Activated CD8-positive, alpha-beta memory T cell treated with anti-CD3 and anti-CD28 coated beads, Interleukin-2, amount 50 U/mL, for 1 hour (primary cell): ENCODE data around the gene PDIA5.

ENCODE experiments used
- DNase-seq: peaks from one replicate; pipeline ENCODE4 v3.0.0-alpha.2; 2020; ENCODE audit errors: extremely low read depth

PDIA5 gene

DNA sequence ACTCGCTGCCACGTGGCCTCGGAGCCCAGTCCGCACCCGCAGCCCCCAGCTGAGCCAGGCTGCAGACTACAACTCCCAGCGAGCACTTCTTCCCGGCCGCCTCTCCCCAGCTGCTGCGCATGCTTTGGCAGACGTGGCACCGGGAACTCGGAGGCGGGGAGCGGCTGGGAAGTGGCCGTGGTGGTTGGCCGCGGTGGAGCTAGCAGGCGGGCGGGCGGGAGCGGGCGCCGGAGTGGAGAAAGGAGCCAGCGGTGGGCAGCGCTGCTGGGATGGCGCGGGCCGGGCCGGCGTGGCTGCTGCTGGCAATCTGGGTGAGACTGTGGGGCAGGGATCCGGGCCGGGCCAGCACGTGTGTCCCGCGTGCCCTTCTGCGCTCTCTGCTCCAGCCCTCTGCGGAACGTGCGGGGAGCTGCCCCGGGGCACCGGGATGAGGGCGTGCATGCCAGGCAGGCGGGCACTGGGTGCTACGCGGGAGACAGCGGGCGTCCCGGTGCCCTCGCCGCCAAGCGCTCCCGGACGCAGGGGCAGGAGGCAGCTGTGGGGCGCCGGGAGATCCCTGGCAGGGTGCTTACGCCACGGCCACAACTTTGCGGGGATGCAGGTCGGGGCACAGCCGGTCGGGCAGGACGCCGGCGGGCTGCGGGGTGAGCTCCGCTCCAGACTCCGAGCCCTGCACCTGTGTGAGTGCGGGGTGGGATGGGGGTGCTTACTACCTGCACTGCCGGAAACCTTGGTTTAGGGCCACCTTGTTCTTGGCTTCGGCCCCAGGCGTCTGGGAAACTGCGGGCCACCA, at the start of gene PDIA5:
PDIA5 (plus strand) TSS at position 130 of the 793 bp plus-strand sequence; CDS start at position 270, 140 bp downstream.
- DNase-seq: no peak

DNA sequence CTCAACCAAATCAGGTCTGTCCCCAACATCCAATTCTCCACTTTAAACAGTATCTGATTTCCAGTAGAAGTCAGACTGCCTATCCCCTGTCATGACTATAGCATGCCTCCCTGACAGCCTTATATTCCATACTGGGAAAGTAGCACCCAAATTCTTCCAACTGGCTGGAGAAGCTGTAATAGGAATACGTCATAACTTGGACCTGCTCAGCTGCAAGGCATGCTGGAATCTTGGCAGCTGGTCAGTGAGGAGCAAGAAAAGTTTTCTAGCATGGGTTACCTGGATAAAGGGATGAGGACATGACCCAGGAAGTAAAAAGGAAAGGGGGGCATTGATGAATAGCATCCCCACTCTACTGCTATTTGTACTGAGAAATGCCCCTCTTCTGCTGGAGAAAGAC, 48.1 kb upstream of the PDIA5 start:
- DNase-seq: no peak

DNA sequence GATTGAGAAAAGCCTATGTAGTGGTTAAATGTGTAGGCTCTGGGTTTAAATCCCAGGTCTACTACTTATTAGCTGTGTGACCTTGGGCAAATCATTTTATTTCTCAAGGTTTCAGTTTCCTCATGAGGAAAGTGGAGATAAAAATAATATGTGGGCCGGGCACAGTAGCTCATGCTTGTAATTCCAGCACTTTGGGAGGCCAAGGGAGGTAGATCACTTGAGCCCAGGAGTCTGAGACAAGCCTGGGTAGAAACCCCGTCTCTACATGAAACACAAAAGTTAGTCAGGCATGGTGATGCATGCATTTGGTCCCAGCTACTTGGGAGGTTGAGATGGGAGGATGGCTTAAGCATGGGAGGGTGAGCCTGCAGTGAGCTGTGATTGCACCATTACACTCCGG, 47.7 kb upstream of the PDIA5 start:
- no peak for DNase-seq

DNA sequence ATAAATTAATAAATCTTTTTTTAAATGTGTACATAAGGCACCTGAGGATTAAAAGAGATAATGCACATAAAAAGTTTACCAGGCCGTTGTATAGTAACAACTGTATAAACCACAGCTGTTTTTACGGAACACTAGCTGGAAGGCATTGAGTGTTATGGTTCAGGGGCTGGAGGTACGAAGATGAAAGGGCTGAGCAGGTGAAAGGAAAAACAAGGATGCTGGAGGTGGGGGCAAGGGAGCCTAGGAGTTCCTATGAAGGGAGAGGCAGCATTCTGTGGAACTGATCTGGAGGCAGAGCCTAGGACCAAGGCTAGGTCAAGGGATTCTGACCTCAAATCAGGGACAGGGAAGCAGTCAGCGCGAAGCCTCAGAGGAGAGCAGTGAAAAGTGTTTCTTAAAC, 47.2 kb upstream of the PDIA5 start:
- DNase-seq: no peak

DNA sequence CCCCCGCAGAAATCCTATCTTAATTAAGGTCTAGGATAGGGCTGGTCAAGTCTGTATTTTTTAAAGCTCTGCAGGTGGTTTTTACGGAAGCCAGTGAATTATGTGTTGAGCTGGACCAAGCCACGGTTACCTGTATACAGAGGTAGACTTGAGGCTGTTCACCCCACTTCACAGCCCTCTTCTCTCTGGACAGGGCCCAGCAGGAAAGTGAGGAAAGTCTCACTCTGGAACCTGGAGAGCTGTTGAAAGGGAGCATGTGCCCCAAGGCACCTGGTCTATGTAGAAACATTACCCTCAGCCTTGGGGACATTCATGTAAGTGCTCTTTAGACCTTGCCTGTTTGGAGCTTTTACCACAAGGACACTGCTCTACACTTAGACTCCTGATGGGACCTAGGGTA, 46.1 kb upstream of the PDIA5 start:
- no peak for DNase-seq

DNA sequence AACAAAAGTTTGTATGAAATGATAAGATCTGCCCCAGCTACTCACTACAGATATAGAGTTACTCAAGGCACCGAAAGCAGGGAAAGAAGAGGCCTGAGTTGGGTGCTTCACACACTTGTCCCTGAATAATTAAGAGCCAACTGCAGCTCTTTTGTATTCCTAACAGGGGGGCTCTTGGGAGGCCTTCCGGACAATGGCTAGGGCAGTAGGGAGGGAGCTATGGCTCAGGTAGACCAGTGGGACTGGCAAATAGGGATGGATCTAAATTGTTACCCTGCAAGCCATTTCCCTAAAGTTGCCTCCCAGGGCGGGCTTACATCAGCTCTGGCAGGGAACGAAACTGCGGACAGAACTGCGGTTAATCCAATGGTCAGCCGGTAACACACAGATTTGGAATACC, 45.4 kb upstream of the PDIA5 start:
- no peak for DNase-seq

DNA sequence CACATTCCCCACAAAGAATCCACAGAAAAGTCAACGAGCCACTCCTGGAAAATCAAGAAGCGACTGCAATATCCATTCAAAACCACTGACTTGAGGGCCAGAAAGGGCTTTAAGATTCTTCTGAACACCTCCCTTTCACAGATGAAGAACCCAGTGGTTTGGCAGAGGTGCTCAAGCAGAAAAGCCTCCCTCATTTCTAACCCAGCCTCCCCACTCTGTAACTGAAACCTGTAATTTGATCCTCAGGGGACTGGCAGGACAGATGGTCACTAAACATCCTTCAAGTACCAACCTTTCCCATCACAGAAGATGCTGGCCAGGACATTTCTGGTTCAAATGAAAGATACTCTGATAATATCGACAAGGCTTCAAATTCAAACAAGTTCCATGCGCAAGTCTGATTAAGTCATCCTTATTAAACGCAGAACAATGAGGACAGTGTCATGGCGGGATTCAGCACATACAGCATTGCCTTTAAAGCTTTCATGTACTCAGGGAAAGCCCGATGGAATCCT, 44.8 kb upstream of the PDIA5 start:
- no peak for DNase-seq

DNA sequence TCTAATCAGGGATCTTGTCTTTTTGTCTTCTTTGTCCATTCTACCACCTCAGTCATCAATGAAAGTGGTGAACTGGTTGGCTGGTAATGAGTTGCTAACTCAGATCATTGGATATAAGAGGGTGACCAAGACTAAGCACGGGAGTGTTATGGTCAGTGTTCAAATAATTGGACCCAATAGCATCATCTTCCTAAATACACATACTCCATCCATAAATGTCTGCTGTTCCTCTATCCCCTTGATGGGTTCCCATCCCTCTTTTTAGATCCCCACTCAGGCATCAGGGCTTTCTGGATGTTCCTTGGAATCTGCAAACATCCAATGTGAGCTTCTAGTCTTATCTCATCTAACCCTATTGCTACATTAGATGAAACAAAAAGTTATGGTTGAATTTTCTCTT, 42.8 kb upstream of the PDIA5 start:
- DNase-seq: no peak

DNA sequence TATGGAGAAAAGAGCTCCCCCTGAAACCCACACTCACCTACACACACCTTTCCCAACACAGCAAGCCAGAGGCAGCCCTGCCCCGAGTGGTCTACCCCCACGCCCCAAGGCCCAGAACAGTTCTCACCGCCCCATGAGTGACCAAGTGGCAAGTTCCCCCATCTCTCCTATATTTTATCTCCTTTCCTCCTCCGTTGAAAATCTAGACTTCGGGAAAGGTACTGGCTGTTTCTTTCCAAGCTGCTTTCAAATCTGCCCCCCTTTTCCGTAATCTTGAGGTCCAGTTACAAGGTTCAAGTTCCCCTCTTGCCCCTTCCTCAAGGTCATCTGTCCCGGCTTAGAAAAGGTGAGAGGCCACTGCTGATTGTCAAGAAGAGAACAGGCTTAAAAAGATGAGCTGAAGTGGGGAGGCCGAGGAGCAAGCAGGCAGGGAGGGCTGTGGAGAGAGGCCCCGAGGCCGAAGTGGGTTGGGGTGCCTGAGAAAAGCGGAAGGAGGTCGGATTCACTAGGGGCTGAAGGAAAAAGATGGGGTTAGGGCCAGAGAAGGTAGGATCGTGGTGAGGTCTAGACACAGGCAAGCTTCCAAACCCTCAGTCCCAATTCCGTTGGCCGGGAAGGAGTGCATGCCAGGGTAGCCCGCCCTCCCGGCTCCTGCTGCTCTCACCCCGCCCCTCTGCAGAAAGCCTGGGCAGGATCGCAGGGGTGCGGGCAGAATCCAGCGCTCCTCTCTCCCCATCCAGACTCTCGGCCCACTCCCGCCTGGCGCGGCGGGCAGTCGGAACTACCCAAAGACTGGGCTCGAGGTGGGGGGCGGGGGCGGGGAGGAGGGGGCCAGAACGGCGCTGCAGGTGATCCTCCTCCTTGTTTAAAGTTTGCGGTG, 40.9 kb upstream of the PDIA5 start:
- no peak for DNase-seq

DNA sequence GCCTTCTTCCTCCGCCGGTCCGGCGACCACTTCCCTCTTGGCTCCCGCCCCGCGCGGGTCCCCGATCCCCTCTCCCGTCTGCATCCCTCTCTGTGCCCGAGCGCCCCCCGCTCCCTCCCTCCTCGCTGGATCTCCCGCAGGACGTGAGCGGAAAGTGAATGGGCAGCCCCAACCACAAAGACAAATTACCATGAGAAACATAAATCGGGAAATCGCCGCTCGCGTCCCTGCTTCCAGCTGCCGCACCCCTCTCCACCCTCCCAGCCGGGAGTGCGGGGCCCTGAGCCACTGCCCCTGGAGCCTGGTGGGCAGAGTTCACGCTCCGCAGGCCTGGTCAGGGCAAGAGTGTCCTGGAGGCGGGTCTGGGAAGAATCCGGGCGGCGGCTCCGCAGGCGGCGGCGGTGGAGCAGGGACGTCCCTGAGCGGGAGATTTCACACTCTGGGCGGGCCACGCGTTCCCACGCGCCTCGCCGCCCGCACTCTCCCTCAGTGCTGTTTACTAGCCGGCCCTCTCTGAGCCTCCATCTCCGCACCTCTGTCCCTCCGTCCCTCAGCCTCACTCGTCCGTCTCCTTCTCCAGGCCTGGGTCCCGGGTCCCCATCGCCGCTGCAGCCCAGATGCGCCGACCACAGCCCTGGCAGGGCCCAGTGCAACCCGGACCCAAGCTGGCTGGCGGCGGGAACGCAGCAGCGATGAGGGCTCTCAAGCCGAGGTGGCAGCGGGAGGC, 40.1 kb upstream of the PDIA5 start:
- DNase-seq: no peak

DNA sequence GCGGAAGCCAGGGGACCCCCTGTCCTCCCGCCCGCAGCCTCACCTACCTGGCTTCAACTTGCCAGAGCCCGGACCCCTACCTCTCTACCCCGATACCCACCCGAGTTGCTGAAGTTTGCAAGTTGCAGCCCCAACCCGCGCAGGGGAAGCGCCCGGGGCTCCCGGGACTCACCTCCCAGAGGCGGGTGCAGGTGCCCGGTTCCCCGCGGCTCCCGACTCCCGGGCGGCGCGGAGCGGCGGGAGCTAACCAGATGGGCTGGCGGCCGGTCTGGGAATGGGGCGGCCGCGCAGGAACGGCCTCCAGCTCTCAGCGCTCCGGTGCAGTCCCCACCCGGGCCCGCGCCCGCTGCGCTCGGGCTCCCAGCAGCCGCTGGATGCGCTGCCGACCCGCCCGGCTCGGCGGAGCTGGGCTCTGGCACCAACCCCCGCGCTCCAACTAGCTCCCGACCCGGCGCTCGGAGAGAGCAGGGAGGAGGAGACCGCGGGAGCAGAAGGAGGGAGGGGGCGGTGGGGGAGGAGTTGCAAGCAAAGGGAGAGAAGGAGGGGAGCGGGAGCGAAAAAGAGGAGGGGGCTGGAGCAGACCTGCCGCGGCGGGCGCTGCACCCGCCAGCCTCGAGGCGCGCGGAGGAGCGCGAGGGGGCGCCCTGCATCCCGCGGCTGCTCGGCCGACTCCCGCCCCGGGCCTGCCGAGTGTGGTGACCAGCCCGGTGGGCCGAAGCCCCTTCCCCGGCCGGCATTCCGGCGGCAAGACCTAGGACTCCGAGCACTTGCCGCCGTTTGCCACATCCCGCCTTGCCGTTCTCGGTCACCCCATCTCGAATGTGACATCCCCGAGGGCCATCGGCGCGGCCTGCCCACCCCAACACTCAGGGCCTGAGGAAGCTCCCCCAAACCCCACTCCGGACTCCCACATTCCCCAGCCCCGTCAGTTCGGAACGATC, 39.3 kb upstream of the PDIA5 start, which contains the start of gene SEMA5B:
SEMA5B (minus strand) TSS at position 472 of the 941 bp plus-strand sequence. CDS start 66,500 bp downstream, outside the sequence.
- DNase-seq: no peak

DNA sequence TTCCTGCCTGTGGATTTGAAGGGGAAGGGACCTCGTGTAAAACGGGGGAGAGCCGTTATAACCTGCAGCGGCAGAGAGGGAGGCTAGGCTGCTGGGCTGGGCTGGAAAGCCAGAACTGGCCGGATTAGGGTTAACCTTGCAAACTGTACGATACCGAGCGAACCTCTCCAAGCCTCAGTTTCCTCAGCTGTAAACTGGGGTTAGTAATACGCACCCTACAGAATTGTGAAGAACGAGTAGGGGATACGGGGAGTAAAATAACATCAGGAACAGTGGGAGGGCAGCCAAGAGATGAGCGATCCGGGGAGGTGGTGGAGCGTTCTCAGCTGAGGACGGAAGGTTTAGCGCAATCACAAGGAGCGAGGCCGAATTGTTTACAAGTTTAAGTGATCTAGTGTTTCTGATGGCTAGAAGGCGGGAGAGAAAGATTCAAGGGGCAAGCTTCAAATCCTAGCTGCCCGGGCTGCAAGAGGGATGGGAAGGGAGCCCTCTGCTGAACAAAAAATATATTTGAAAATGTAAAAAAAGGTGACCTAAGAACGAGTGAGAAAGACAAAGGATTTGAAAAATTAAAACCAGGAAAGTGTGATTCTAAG, 38.5 kb upstream of the PDIA5 start:
- no peak for DNase-seq

DNA sequence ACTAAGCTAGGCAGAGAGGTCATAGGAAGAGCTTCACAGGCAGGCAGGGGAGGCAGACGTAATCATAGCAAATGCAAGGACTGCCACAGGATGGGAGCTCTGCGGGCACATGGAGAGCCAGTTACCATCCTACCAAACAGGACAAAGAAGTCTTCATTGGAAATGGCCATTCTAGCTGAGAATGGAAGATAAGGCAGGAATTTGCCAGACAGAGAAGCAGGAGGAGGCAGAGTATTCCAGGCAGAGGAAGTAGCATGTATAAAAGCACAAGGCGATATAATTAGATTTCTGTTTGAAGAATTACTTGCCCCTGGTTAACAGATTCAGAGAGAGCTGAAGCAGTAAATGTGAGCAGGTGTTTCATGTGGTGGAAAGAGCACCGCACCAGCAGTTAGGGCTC, 35.8 kb upstream of the PDIA5 start:
- DNase-seq: no peak

DNA sequence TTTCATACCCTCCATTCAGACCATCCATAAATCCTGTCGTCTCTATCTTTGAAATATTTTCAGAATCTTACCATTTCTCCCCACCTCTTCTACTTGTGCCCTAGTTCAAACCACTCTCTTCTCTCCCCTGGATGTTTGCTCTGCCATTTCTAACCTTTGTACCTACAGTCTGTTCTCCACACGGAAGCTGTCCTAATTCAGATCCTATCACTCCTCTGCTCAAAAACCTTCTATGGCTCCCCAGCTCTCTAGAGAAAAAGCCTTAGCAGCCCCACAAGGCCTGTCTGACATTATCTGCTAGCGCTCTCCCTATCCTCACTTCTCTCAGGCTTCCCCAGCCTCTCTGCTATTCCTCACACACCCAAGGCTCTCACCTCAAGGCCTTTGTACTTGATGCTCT, 34.8 kb upstream of the PDIA5 start:
- DNase-seq: no peak

DNA sequence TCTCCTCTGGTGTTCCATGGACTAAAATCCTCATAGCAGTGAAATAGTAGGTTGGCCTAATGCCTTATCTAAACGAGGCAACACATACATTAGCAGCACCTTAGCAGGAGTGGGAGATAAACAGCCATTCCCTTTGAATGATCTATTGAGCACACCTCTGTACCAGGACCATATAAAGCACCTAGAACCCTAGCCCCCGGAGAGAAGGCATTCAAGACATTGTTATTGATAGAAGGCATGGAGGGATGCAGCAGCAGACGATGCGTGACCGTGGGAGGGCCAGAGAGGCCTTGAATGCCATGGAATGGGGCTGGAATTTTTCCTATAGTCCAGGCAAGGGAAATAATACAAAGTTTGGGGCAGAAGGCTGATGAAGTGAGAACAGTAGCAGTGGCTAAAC, 32.7 kb upstream of the PDIA5 start:
- DNase-seq: no peak

DNA sequence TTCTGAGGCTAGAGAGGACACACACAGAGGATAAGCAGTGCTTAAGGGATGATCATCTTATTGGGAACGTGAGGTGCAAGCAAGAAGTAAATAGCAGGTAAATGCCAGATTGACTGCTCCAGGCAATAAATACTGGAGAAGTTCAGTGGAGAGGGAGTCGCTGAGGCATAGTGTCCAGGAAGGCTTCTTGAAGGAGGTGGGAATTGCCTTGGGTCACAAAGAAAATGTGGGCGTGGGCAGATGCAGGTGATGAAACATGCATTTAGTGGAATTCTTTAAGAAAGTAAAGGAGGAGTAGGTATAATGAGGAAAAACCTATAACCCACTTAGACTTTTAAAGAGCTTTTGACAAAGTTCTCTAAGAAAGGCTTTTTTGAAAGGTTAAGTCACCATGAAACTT, 31.8 kb upstream of the PDIA5 start:
- DNase-seq: no peak

DNA sequence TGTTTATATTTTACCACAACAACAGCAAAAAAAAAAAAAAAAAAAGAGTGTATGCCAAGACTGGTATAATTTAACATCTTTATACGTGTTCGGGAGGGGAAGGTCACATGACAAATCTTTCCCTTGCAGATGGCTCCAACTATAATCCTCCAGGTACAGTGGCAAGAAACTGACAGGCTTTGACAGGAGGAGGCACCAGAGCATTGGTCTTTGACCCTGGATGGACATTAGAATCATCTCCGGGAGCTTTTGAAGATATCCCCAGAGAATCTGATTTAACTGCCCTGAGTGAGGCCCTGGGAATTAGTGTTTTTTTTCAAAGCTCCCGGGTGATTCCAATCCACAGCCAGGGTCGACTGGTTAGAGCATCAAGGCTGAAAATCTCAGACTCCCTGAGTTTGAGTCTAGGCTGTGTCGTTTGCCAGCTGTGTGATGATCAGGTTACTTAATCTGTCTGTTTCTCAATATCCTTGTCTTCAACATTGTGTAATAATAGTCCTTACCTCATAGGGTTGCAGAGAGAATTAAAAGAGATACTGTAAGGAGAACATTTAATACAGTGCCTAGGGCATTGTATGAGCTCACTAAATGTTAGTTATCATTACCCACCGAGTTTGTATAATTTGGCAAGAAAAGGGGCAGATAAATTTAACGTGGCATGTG, 30.3 kb upstream of the PDIA5 start:
- DNase-seq: no peak

DNA sequence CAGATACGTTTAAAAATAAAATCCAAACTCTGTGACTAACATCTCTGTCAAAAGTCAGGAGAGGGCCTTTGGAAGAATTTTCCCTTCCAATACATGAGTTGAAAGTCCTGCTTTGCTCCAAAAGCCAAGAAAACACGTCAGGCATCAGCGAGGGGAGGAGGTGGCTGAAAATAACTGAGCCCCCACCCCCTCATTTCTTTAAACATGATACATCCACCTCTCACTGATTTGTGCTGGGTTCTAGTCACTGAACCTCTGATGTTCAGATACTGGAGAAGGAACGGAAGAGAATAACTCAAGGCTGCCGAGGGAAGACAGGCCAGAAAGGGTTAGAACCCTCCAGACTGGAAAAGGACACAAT, 29.8 kb upstream of the PDIA5 start:
- DNase-seq: no peak

DNA sequence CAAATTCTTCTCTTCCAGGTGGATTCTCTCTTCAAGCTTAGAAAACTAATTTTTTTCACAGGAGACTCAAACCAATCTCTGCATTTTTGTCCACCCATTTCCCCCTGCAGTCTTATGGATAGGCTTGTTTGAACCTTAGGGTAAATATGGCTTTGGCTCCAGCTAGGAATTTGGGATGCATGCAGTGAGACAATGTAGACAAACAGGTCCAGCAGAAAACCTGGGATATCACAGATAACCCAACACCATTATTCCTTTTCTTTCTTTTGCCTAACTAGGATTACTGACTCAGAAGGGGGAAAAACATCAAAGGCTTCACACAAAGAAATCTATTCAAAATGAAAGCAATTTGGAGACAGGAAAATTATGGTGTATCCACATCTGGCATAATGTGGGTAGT, 28.1 kb upstream of the PDIA5 start:
- DNase-seq: no peak

DNA sequence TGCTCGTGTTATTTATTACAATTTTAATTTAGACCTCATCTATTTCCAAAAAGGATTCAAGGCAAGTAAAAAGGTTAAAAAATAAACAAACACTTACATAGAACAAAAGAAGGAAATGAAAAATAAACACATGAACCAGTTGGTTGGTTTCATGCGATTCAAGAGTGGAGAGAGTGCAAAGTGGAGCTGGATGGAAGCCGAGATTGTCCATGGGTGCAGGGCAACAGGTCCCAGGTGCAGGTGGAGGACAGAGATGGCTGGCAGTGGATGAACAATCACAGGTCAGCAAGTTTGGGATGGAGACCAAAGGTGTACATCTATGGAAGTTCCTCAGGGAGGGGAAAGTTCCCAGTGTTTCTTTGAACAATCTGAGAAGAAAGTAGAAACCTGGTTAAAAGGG, 27.6 kb upstream of the PDIA5 start:
- no peak for DNase-seq
